ENCODE results near the gene OR5K1. TPM values are rescaled to one million over a fixed set of nuclear protein-coding genes. Genes with fewer than 3 reads are reported as not detected.

OR5K1 gene
- total RNA-seq, 1 experiment from 2014 or later = not detected

GRCh38 chr3:98453827-98454226 lies 9.2 kb upstream of the OR5K1 start:
- no peaks in the 10 kb centered on the region for H3K27me3 ChIP-seq (ENCODE audit: control insufficient read depth, insufficient read depth, low read length)
- in situ Hi-C loops (cut with HindIII; ENCODE audit: low pct_unique_long_range_greater_than_20kb, low sequenced_read_pairs) (no loop called here), intact Hi-C loops (cut with micrococcal nuclease; ENCODE audit: unreplicated experiment) (no loop called here)
- no peak for DNase-seq (ENCODE audit: low read depth, low spot score)
- H3K9me3 ChIP-seq (ENCODE audit: control insufficient read depth, insufficient read depth, low read depth, low read length) = no peaks in the 10 kb centered on the region
- no peak overlapping the region for H3K4me3 ChIP-seq (ENCODE audit: low read depth in 2 of 2, low read length in 2 of 2)
- TF ChIP-seq CTCF (IDR thresholded peaks at IDR 0.05) (no peak), SIN3A (IDR thresholded peaks at IDR 0.05; ENCODE audit: borderline replicate concordance, insufficient read depth, low read depth, low read length) (no peak), POLR2AphosphoS5 (IDR thresholded peaks at IDR 0.05; ENCODE audit: low read depth, low read length) (no peak), REST (IDR thresholded peaks at IDR 0.05; ENCODE audit: insufficient read depth in 1 of 2, low read depth in 2 of 2, low read length in 1 of 2) (no peak), TCF7L2 (IDR thresholded peaks at IDR 0.05; ENCODE audit: low read depth, low read length) (no peak)
- ChIA-PET POLR2A (no interaction called here), CTCF (no interaction called here)
- no peak overlapping the region for H3K27ac ChIP-seq (ENCODE audit: low read length)
- H3K36me3 ChIP-seq (ENCODE audit: control insufficient read depth, insufficient read depth, low read length) = no peaks in the 10 kb centered on the region
- no TSS peak for BruUV-seq (replicated peaks)
- no peaks in the 10 kb centered on the region for H3K4me1 ChIP-seq (ENCODE audit: control insufficient read depth, insufficient read depth, low read length)
- ATAC-seq = no peak

- ATAC-seq (no peak), DNase-seq (ENCODE audit: low read depth, low spot score) (no peak)
- intact Hi-C loops (cut with micrococcal nuclease; ENCODE audit: unreplicated experiment) = no loop called here
- CTCF ChIA-PET = no interaction called here
- in situ Hi-C loops (cut with HindIII; ENCODE audit: low pct_unique_long_range_greater_than_20kb, low sequenced_read_pairs) = no loop called here
- TF ChIP-seq POLR2AphosphoS5 (IDR thresholded peaks at IDR 0.05; ENCODE audit: low read depth, low read length) = no peak
- no peak for TF ChIP-seq SIN3A (IDR thresholded peaks at IDR 0.05; ENCODE audit: borderline replicate concordance, insufficient read depth, low read depth, low read length)
- TF ChIP-seq TCF7L2 (IDR thresholded peaks at IDR 0.05; ENCODE audit: low read depth, low read length) = no peak
- TF ChIP-seq CTCF (IDR thresholded peaks at IDR 0.05) = no peak
- no peak for TF ChIP-seq REST (IDR thresholded peaks at IDR 0.05; ENCODE audit: insufficient read depth in 1 of 2, low read depth in 2 of 2, low read length in 1 of 2)
- Histone ChIP-seq H3K27me3 (ENCODE audit: control insufficient read depth, insufficient read depth, low read length) (no peaks in the 10 kb centered on the region), H3K4me3 (ENCODE audit: low read depth in 2 of 2, low read length in 2 of 2) (no peak overlapping the region), H3K4me1 (ENCODE audit: control insufficient read depth, insufficient read depth, low read length) (no peaks in the 10 kb centered on the region), H3K9me3 (ENCODE audit: control insufficient read depth, insufficient read depth, low read depth, low read length) (no peaks in the 10 kb centered on the region), H3K27ac (ENCODE audit: low read length) (no peak overlapping the region), H3K36me3 (ENCODE audit: control insufficient read depth, insufficient read depth, low read length) (no peaks in the 10 kb centered on the region)
- POLR2A ChIA-PET = interaction anchor here (0.6 kb wide), 1 partner anchor 66 kb away, joined by 4 read pairs; no protein-coding TSS in a partner anchor
- no TSS peak for BruUV-seq (replicated peaks)
Measured at GRCh38 chr3:98454929-98455328, 8.1 kb upstream of the OR5K1 start.

All from Panc1 (cell line).